Smooth muscle cell (in vitro differentiated cells): Measurements from ENCODE around the gene HOTAIR. TPM values are rescaled to one million over a fixed set of nuclear protein-coding genes. Genes with fewer than 3 reads are reported as not detected.
A peak's percentile ranks its signal among the peaks of the same experiment; 100 is the strongest.

ENCODE experiments used
- DNase-seq: peaks from one replicate; lab custom pipeline; 2025; ENCODE audit not compliant: unreplicated experiment; lab: John Stamatoyannopoulos, UW
- H2AFZ ChIP-seq: fragments of 200-600 bp; sonication (generic); 2 replicates; pipeline ENCODE4 v1.6.0; 2016; ENCODE audit warnings: antibody characterized with exemption, low read depth, mild to moderate bottlenecking
- H3F3A ChIP-seq: fragments of 200-600 bp; sonication (generic); 2 replicates; pipeline ENCODE4 v1.6.0; 2017; ENCODE audit warnings: antibody characterized with exemption, low read depth
- H3K27ac ChIP-seq: fragments of 200-600 bp; sonication (generic); 2 replicates; pipeline ENCODE4 v1.5.1; 2016; ENCODE audit warnings: low read depth, mild to moderate bottlenecking
- H3K27me3 ChIP-seq: fragments of 200-600 bp; sonication (generic); 2 replicates; pipeline ENCODE4 v1.6.1; 2016; ENCODE audit warnings: low read depth, mild to moderate bottlenecking
- H3K36me3 ChIP-seq: fragments of 200-600 bp; sonication (generic); 2 replicates; pipeline ENCODE4 v1.5.1; 2016; ENCODE audit warnings: low read depth
- H3K4me1 ChIP-seq: fragments of 200-600 bp; sonication (generic); 2 replicates; pipeline ENCODE4 v1.5.1; 2016; ENCODE audit warnings: low read depth
- H3K4me2 ChIP-seq: fragments of 200-600 bp; sonication (generic); 2 replicates; pipeline ENCODE4 v1.6.0; 2016; ENCODE audit warnings: mild to moderate bottlenecking
- H3K4me3 ChIP-seq: fragments of 200-600 bp; sonication (generic); 2 replicates; pipeline ENCODE4 v1.5.1; 2016; ENCODE audit warnings: mild to moderate bottlenecking
- H3K79me2 ChIP-seq: fragments of 200-600 bp; sonication (generic); 2 replicates; pipeline ENCODE4 v1.6.0; 2016; ENCODE audit warnings: low read depth, mild to moderate bottlenecking
- H3K9ac ChIP-seq: fragments of 200-600 bp; sonication (generic); 2 replicates; pipeline ENCODE4 v1.6.0; 2016; ENCODE audit warnings: low read depth
- H3K9me3 ChIP-seq: fragments of 200-600 bp; sonication (generic); replicated peaks from 2 replicates; pipeline ENCODE4 v1.5.1; 2016; ENCODE audit warnings: low read depth
- H4K20me1 ChIP-seq: fragments of 200-600 bp; sonication (generic); 2 replicates; pipeline ENCODE4 v1.6.0; 2016; ENCODE audit warnings: low read depth
- CTCF ChIP-seq: fragments of 200-600 bp; sonication (generic); IDR thresholded peaks from 2 replicates; pipeline ENCODE4 v1.5.1; 2017; ENCODE audit warnings: borderline replicate concordance, mild to moderate bottlenecking, antibody characterized with exemption; ENCODE audit not compliant: insufficient read depth, poor library complexity, severe bottlenecking
- WGBS: methylation state at CpG from one replicate; pipeline ENCODE4 v1.1.7; 2016; ENCODE audit warnings: low lambda C conversion rate; 5-methylcytosine and 5-hydroxymethylcytosine counted together
- polyA plus RNA-seq: library from polyadenylated mRNA; unstranded; fragments of >200 nt; fragmentation: Nextera tagmentation; extraction: Ambion mirVana; gene quantifications from 2 replicates; pipeline ENCODE4 v1.2.1, GENCODE V29; 2016
- total RNA-seq: library from RNA; depleted of rRNA; stranded (reverse); fragments of >200 nt; gene quantifications from 2 replicates; pipeline ENCODE4 v1.2.3, GENCODE V29; 2014

HOTAIR gene
- total and polyA plus RNA-seq, 2 experiments from 2014 or later = 0.43 TPM; not detected in 1

- Histone ChIP-seq H3K27ac (peak overlapping the region; percentile 87), H3F3A (no peaks in the 10 kb centered on the region), H3K79me2 (peaks cover 42% of the 10 kb centered on the region), H3K27me3 (peaks cover 90% of the 10 kb centered on the region), H3K4me1 (peaks cover 6% of the 10 kb centered on the region), H3K9ac (no peak overlapping the region), H2AFZ (no peak overlapping the region), H4K20me1 (no peaks in the 10 kb centered on the region), H3K36me3 (no peaks in the 10 kb centered on the region), H3K4me3 (peak overlapping the region; percentile 42), H3K4me2 (peak overlapping the region; percentile 82), H3K9me3 (no peaks in the 10 kb centered on the region)
- no peak for DNase-seq
- TF ChIP-seq CTCF = peak; percentile 11
- 10% methylated on average over 16 of the region's 16 CpGs for WGBS
Measured at GRCh38 chr12:54021432-54022013, 46.8 kb upstream of the HOTAIR start.

- peaks cover 36% of the 10 kb centered on the region for H3K79me2 ChIP-seq
- TF ChIP-seq CTCF = no peak
- peaks cover 6% of the 10 kb centered on the region for H3K4me1 ChIP-seq
- no peaks in the 10 kb centered on the region for H4K20me1 ChIP-seq
- peak overlapping the region; percentile 42 for H3K4me3 ChIP-seq
- peaks cover 90% of the 10 kb centered on the region for H3K27me3 ChIP-seq
- WGBS = 37% methylated on average over 23 of the region's 23 CpGs
- peak overlapping the region; percentile 87 for H3K27ac ChIP-seq
- H3K36me3 ChIP-seq = no peaks in the 10 kb centered on the region
- no peak overlapping the region for H2AFZ ChIP-seq
- peak overlapping the region; percentile 82 for H3K4me2 ChIP-seq
- H3F3A ChIP-seq = no peaks in the 10 kb centered on the region
- no peak overlapping the region for H3K9ac ChIP-seq
- H3K9me3 ChIP-seq = no peaks in the 10 kb centered on the region
- DNase-seq = no peak
Measured at GRCh38 chr12:54020591-54021405, 46.0 kb upstream of the HOTAIR start.

- peaks cover 6% of the 10 kb centered on the region for H3K4me1 ChIP-seq
Measured at GRCh38 chr12:54019924-54020590, 45.3 kb upstream of the HOTAIR start.

More at GRCh38 chr12:54019924-54020590, 45.3 kb upstream of the HOTAIR start:
- Histone ChIP-seq H4K20me1 (no peaks in the 10 kb centered on the region), H3K4me3 (peak overlapping the region; percentile 42), H3K27ac (peak overlapping the region; percentile 87), H3F3A (no peaks in the 10 kb centered on the region), H3K36me3 (no peaks in the 10 kb centered on the region), H3K79me2 (peaks cover 33% of the 10 kb centered on the region), H3K27me3 (peaks cover 90% of the 10 kb centered on the region), H3K9me3 (no peaks in the 10 kb centered on the region), H3K4me2 (peak overlapping the region; percentile 82), H2AFZ (no peak overlapping the region), H3K9ac (no peak overlapping the region)
- DNase-seq = no peak
- 27% methylated on average over 10 of the region's 10 CpGs for WGBS
- no peak for TF ChIP-seq CTCF
